ENCODE results near the gene TMA7B.
"Not testable (repeated sequence)": the region's sequence is repeated elsewhere in the genome, so short reads cannot be mapped to it uniquely, and the experiment has no call there.

TMA7B gene

GRCh38 chr22:39946503-39947219, 13.5 kb upstream of the TMA7B start:
- H4K20me1 ChIP-seq (ENCODE audit: control insufficient read depth, insufficient read depth, low read depth, low read length) = no peaks in the 10 kb centered on the region
- H3K9me2 ChIP-seq (replicated peaks; ENCODE audit: control insufficient read depth, low read length) = no peaks in the 10 kb centered on the region
- H3F3A ChIP-seq (ENCODE audit: control insufficient read depth, insufficient read depth) = no peaks in the 10 kb centered on the region
- no peak overlapping the region for H3K4me2 ChIP-seq (ENCODE audit: low read length)
- H3K4me1 ChIP-seq (ENCODE audit: control insufficient read depth, low read length) = peaks cover 22% of the 10 kb centered on the region
- no peaks in the 10 kb centered on the region for H3K79me2 ChIP-seq (ENCODE audit: control insufficient read depth, low read length)
- H3K9me3 ChIP-seq (ENCODE audit: control insufficient read depth, insufficient read depth, low read length) = no peaks in the 10 kb centered on the region
- no peak overlapping the region for H3K27ac ChIP-seq (ENCODE audit: low read depth, low read length)
- H3K36me3 ChIP-seq (ENCODE audit: control insufficient read depth, low read length) = no peaks in the 10 kb centered on the region
- no peak overlapping the region for H3K4me3 ChIP-seq (ENCODE audit: low read length)
- no peak for TF ChIP-seq EZH2phosphoT487 (IDR thresholded peaks at IDR 0.05; ENCODE audit: borderline replicate concordance, low read length)
- TF ChIP-seq CTCF (IDR thresholded peaks at IDR 0.05; ENCODE audit: low read depth, low read length, poor library complexity, severe bottlenecking) = no peak
- H3K27me3 ChIP-seq (ENCODE audit: control insufficient read depth, low read length) = peaks cover 32% of the 10 kb centered on the region

GRCh38 chr22:39947220-39948216, 12.7 kb upstream of the TMA7B start:
- Histone ChIP-seq H3K4me2 (ENCODE audit: low read length) (no peak overlapping the region), H3K4me3 (ENCODE audit: low read length) (no peak overlapping the region), H3K36me3 (ENCODE audit: control insufficient read depth, low read length) (no peaks in the 10 kb centered on the region), H3K9me3 (ENCODE audit: control insufficient read depth, insufficient read depth, low read length) (no peaks in the 10 kb centered on the region), H3K79me2 (ENCODE audit: control insufficient read depth, low read length) (no peaks in the 10 kb centered on the region), H4K20me1 (ENCODE audit: control insufficient read depth, insufficient read depth, low read depth, low read length) (no peaks in the 10 kb centered on the region), H3K27ac (ENCODE audit: low read depth, low read length) (no peak overlapping the region), H3K4me1 (ENCODE audit: control insufficient read depth, low read length) (peaks cover 16% of the 10 kb centered on the region), H3K27me3 (ENCODE audit: control insufficient read depth, low read length) (peaks cover 32% of the 10 kb centered on the region), H3F3A (ENCODE audit: control insufficient read depth, insufficient read depth) (no peaks in the 10 kb centered on the region), H3K9me2 (replicated peaks; ENCODE audit: control insufficient read depth, low read length) (no peaks in the 10 kb centered on the region)
- TF ChIP-seq CTCF (IDR thresholded peaks at IDR 0.05; ENCODE audit: low read depth, low read length, poor library complexity, severe bottlenecking) (no peak), EZH2phosphoT487 (IDR thresholded peaks at IDR 0.05; ENCODE audit: borderline replicate concordance, low read length) (no peak)

GRCh38 chr22:39949964-39950737, 10.0 kb upstream of the TMA7B start:
- Histone ChIP-seq H3K4me3 (ENCODE audit: low read length) (no peak overlapping the region), H3K9me3 (ENCODE audit: control insufficient read depth, insufficient read depth, low read length) (no peaks in the 10 kb centered on the region), H3K9me2 (replicated peaks; ENCODE audit: control insufficient read depth, low read length) (no peaks in the 10 kb centered on the region), H3K36me3 (ENCODE audit: control insufficient read depth, low read length) (no peaks in the 10 kb centered on the region), H3F3A (ENCODE audit: control insufficient read depth, insufficient read depth) (no peaks in the 10 kb centered on the region), H3K27me3 (ENCODE audit: control insufficient read depth, low read length) (peaks cover 30% of the 10 kb centered on the region), H3K27ac (ENCODE audit: low read depth, low read length) (no peak overlapping the region), H4K20me1 (ENCODE audit: control insufficient read depth, insufficient read depth, low read depth, low read length) (no peaks in the 10 kb centered on the region), H3K4me2 (ENCODE audit: low read length) (no peak overlapping the region), H3K4me1 (ENCODE audit: control insufficient read depth, low read length) (peaks cover 12% of the 10 kb centered on the region), H3K79me2 (ENCODE audit: control insufficient read depth, low read length) (no peaks in the 10 kb centered on the region)
- TF ChIP-seq EZH2phosphoT487 (IDR thresholded peaks at IDR 0.05; ENCODE audit: borderline replicate concordance, low read length) = no peak
- TF ChIP-seq CTCF (IDR thresholded peaks at IDR 0.05; ENCODE audit: low read depth, low read length, poor library complexity, severe bottlenecking) = no peak

GRCh38 chr22:39951603-39952293, 8.4 kb upstream of the TMA7B start:
- H4K20me1 ChIP-seq (ENCODE audit: control insufficient read depth, insufficient read depth, low read depth, low read length); H3K79me2 ChIP-seq (ENCODE audit: control insufficient read depth, low read length); H3K9me2 ChIP-seq (replicated peaks; ENCODE audit: control insufficient read depth, low read length); H3K36me3 ChIP-seq (ENCODE audit: control insufficient read depth, low read length); H3K9me3 ChIP-seq (ENCODE audit: control insufficient read depth, insufficient read depth, low read length); H3K4me3 ChIP-seq (ENCODE audit: low read length); H3F3A ChIP-seq (ENCODE audit: control insufficient read depth, insufficient read depth); H3K27ac ChIP-seq (ENCODE audit: low read depth, low read length); H3K4me2 ChIP-seq (ENCODE audit: low read length): not testable (repeated sequence)
- peaks cover 30% of the 10 kb centered on the region for H3K27me3 ChIP-seq (ENCODE audit: control insufficient read depth, low read length)
- H3K4me1 ChIP-seq (ENCODE audit: control insufficient read depth, low read length) = peaks cover 13% of the 10 kb centered on the region
